ENCODE data around the gene GNAS-AS1.

- TF ChIP-seq CTCF (IDR thresholded peaks at IDR 0.05; ENCODE audit: poor library complexity) (no peak), EZH2phosphoT487 (IDR thresholded peaks at IDR 0.05; ENCODE audit: low read depth, severe bottlenecking, unreplicated experiment) (no peak)
Observed at GRCh38 chr20:58794510-58795180, 56.1 kb downstream of the GNAS-AS1 start.
